Islet of Langerhans (tissue), 1 donor: ENCODE data around the gene PRRG3.

Experiments
- FAIRE-seq: peaks from one replicate; lab custom pipeline; 2011; peaks lifted over from hg19 to GRCh38; lab: Jason Lieb, UNC

Gene PRRG3

GRCh38 chrX:151708821-151709220 is 13.6 kb downstream of the PRRG3 start:
- no peak for FAIRE-seq

GRCh38 chrX:151710457-151710856 is 15.2 kb downstream of the PRRG3 start:
- FAIRE-seq, result no peak

- FAIRE-seq, result no peak
These were observed 15.9 kb downstream of the PRRG3 start for GRCh38 chrX:151711154-151711553.

- FAIRE-seq, result no peak
These were observed 16.5 kb downstream of the PRRG3 start for GRCh38 chrX:151711787-151712186.

GRCh38 chrX:151712253-151712652 is 17.0 kb downstream of the PRRG3 start:
- no peak for FAIRE-seq

- FAIRE-seq, result no peak
These were observed 18.6 kb downstream of the PRRG3 start for GRCh38 chrX:151713849-151714248.

- no peak for FAIRE-seq
These were observed 19.1 kb downstream of the PRRG3 start for GRCh38 chrX:151714362-151714761.

- FAIRE-seq, result no peak
These were observed 20.5 kb downstream of the PRRG3 start, which contains the start of gene FATE1 for GRCh38 chrX:151715752-151716151. FATE1 (plus strand) TSS chrX:151716035; CDS start chrX:151716120, 85 bp downstream.

- no peak for FAIRE-seq
These were observed 27.1 kb downstream of the PRRG3 start for GRCh38 chrX:151722241-151722846.

GRCh38 chrX:151723156-151723760 is 28.0 kb downstream of the PRRG3 start:
- no peak for FAIRE-seq

- no peak for FAIRE-seq
These were observed 29.5 kb downstream of the PRRG3 start for GRCh38 chrX:151724563-151725337.

GRCh38 chrX:151725338-151725614 is 30.0 kb downstream of the PRRG3 start:
- no peak for FAIRE-seq

- FAIRE-seq, result no peak
These were observed 31.5 kb downstream of the PRRG3 start for GRCh38 chrX:151726751-151727150.

GRCh38 chrX:151727346-151727745 is 32.1 kb downstream of the PRRG3 start:
- FAIRE-seq, result no peak

GRCh38 chrX:151729056-151729725 is 33.9 kb downstream of the PRRG3 start:
- FAIRE-seq, result no peak

GRCh38 chrX:151734446-151734845 is 39.2 kb downstream of the PRRG3 start, which contains the start of gene CNGA2:
CNGA2 (plus strand) TSS chrX:151734746; CDS start chrX:151738484, 3,738 bp downstream.
- no peak for FAIRE-seq

GRCh38 chrX:151735219-151735618 is 40.0 kb downstream of the PRRG3 start:
- no peak for FAIRE-seq

- no peak for FAIRE-seq
These were observed 41.4 kb downstream of the PRRG3 start for GRCh38 chrX:151736685-151737084.

- no peak for FAIRE-seq
These were observed 42.2 kb downstream of the PRRG3 start for GRCh38 chrX:151737494-151737893.

GRCh38 chrX:151738751-151739150 is 43.5 kb downstream of the PRRG3 start:
- no peak for FAIRE-seq

GRCh38 chrX:151741606-151742005 is 46.3 kb downstream of the PRRG3 start:
- no peak for FAIRE-seq

GRCh38 chrX:151742311-151742710 is 47.1 kb downstream of the PRRG3 start:
- no peak for FAIRE-seq
